Prostate gland (tissue), 2 donors: ENCODE results near the gene PIMREG.

ENCODE experiments used
- CTCF ChIP-seq, 4 experiments: fragments of 200-600 bp in 2 of 4; fragments of 450-650 bp in 2 of 4; sonication (generic) in 2 of 4; IDR thresholded peaks; 1 replicate in 3 of 4; 2 replicates in 1 of 4; pipeline ENCODE4 v1.5.1; 2016 to 2019; ENCODE audit warnings: antibody characterized with exemption in 4 of 4, mild to moderate bottlenecking in 2 of 4, moderate library complexity in 2 of 4
- POLR2A ChIP-seq: fragments of 450-650 bp; IDR thresholded peaks from one replicate; pipeline ENCODE4 v1.6.1; 2016; ENCODE audit warnings: antibody characterized with exemption, mild to moderate bottlenecking

DNA sequence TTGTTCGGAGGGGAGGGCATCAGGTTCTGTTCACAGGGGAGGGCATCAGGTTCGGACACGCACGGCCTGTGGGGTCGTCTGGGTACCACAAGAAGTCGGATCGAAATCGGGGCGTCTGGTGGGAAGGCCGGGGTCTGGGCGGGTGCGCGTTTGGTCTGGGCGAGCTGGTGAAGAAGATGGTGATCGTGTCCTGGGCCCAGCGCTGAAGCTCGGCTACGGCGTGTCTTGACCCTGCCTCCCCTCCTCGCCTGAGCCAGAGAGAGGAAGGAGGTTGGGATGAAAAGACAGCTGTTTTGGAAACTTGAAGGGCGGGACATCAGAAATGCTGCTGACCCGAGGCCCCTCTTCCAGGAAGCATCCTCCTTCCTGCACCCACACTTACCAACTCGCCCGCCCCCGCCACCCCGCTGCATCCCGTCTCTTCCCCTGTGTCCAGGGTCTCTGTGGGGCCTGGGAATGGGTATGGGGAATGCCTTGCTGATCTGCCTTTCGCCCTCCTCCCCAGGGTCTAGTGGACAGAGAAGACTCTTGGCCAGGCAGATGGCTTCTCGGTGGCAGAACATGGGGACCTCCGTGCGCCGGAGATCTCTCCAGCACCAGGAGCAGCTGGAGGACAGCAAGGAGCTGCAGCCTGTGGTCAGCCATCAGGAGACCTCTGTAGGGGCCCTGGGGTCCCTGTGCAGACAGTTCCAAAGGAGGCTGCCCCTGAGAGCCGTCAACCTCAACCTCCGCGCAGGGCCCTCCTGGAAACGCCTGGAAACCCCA is 498 bp downstream of the PIMREG start:
- TF ChIP-seq CTCF (IDR thresholded peaks at IDR 0.05) (no peak), POLR2A (no peak)
